NCI-H146 treated with DMSO at 0.1 percent for 48 hours (cell line): ENCODE measurements around the gene IFI16.

Source experiments
- DNase-seq: peaks from one replicate; lab custom pipeline; 2025; ENCODE audit not compliant: unreplicated experiment; lab: John Stamatoyannopoulos, UW

IFI16 gene

GRCh38 chr1:159056069-159056698 is 46.5 kb downstream of the IFI16 start:
- DNase-seq, result no peak

GRCh38 chr1:159058751-159059150 is 49.0 kb downstream of the IFI16 start:
- DNase-seq, result no peak

DNA sequence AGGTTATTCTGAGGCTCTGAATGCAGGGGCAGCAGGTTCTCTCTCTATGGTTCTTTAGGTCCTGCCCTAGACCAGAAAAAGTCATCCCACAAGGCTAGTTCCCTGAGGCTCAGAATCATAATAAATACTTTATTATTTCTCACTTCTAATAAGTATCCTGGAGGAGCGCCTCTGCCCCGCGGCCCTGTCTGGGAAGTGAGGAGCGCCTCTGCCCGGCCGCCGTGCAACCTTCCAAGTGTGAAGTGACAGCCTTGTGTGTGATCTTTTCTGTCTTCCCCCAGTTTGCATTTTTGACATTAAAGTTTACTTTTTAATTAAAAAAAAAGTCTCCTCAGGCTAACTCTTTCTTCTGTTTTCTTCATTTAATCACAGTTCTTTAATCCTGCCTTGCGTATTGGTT is 55.4 kb downstream of the IFI16 start:
- no peak for DNase-seq

DNA sequence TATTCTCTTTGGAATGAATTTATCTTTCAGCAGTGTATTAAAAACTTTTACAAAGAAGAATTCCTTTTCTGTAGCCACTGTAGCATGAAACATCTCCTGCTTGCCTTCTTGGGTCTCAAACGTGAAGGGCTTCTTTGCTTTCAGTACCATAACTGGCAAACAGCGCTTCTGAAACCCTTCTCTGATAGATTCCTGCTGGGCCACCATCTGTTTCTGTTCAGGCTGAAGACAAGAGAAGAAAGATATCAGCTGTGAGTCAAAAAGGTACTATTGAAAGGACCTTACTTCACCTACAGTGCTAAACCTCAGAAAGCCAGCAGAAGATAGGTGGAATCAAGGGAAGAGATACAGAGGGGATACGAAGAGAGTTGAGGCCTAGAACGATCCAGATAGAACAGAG is 56.4 kb downstream of the IFI16 start:
- no peak for DNase-seq

DNA sequence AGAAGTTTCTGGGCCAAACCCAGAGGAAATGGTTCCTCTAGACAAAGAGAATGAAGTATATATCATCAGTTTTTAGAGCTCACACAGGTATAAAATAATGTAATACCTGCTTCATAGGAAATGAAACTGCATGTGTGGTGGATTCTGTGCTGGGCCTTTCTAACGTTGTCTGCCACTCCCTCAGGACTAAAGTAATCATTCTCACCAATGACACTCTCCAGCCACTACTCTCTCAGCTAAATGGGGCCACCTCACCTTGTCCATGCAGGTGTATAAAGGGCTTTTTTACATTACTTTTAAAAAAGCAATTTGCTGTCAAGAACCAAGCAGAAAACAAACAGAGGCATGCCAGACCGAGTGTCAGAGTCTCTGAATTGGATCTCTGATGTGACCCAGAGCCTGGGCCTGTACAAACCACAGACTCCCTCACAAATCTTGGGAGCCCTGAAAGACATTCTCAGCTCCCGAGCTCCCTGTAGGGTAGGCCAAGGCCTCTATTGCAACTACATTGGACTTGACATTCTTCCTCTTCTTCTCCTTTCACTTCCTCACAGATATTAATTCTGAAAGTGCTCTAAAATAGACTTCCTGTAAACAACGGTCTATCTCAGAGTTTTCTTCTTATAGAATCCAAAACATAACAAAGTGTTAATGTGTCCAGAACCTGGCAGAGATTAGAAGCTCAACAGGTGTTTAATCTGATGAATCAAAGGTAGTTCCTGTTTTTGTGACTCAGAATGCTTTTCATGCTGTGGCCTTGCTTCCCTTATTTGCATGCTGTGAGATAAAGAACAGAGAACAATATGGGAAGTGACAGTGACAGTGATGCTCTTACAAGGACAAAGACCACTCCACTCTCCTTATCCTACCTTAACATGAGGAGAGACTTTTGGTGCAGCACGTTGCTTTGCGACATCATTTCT is 58.3 kb downstream of the IFI16 start:
- no peak for DNase-seq

- no peak for DNase-seq
Observed at GRCh38 chr1:159068886-159069285, 59.2 kb downstream of the IFI16 start.

- peak; percentile 1 for DNase-seq
Observed at GRCh38 chr1:159071970-159072582, 62.4 kb downstream of the IFI16 start.

DNA sequence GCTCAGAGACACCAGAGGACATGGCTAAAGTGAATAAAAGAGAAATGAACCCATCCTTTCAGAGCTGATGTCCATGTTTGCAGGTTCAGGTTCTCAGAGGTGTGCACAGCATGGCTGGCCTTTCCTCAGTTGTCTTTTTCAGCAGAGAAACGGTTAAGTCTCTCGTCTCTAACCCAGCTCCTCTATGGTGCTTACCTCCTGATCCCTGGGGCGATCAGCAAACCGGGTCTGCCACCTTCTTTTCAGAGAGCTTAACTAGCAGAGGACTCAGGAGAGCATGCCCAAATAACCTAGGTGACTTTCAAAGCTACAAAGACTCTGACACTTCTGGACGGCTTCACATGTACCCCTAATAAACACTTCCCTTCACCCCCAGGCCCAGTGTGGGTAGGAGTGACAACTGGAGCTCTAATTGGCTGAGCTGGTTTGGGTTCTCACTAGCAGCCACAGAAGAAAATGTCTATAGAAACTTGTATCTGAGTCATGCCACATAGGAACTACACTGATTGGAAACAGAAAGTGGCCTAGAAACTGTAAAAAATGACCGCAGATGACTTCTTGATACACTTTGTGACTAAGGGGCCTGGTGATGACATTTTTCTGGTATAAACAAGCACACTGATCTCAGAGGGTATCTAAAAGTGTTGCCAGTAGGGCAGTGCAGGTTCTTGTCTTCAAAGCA is 66.9 kb downstream of the IFI16 start, which contains the start of gene AIM2:
Gene AIM2 (minus strand): TSS at position 329 of the 682 bp plus-strand sequence. CDS start 3,267 bp downstream, outside the sequence.
- DNase-seq, result no peak

- DNase-seq, result no peak
Observed at GRCh38 chr1:159077120-159077961, 67.6 kb downstream of the IFI16 start.

- DNase-seq, result no peak
Observed at GRCh38 chr1:159079525-159079924, 69.8 kb downstream of the IFI16 start.

GRCh38 chr1:159081626-159082025 is 71.9 kb downstream of the IFI16 start:
- DNase-seq, result no peak

GRCh38 chr1:159083013-159083412 is 73.3 kb downstream of the IFI16 start:
- DNase-seq, result no peak

- no peak for DNase-seq
Observed at GRCh38 chr1:159084152-159084551, 74.4 kb downstream of the IFI16 start.

- DNase-seq, result no peak
Observed at GRCh38 chr1:159084867-159085266, 75.2 kb downstream of the IFI16 start.

DNA sequence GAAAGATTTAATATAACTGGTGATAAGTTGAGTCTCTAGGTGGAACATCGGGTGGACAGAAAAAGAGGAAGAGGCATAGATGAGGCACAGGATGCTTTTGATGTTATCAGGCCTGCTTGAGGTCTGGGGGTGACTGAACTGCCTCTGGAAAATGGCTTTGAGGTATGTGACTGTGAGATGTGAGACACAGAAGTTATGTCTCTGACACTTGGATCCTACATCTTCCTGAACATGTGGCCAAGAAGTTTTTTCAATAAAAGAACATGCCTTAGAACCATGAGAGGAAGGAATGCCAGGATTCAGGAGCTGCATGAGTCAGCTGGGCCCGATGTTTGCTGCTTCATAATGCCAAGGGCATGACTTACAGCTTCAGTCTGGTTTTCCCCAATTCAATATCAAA is 78.3 kb downstream of the IFI16 start:
- DNase-seq, result no peak

GRCh38 chr1:159088546-159089183 is 79.0 kb downstream of the IFI16 start:
- DNase-seq, result no peak

DNA sequence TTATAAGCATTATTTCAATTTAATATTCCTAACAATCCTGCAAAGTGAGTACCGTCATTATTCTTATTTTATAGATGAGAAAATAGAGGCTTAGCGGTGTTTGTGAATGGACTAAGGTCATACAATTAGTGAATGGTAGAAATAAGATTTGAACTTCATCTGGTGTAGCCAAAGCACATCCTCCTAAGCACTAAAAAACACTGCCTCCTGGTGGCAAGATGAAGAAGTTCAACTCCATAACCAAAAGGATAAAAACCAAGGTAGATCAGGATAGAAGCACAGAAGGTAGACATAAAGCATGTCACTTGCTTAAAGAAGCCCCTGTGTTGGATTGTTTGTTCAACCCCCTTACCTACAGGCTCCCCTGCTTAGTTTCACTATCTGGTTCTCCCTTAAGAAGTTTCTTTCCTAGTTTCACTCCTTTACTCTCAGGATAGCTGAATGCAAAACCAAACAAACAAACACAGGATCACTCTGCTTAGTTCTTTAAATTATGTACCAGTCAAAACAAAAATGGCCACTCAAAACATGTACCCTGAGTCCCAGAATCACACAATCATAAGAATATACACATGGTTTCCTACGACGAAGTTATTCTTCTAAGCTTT is 79.6 kb downstream of the IFI16 start:
- DNase-seq, result no peak

DNA sequence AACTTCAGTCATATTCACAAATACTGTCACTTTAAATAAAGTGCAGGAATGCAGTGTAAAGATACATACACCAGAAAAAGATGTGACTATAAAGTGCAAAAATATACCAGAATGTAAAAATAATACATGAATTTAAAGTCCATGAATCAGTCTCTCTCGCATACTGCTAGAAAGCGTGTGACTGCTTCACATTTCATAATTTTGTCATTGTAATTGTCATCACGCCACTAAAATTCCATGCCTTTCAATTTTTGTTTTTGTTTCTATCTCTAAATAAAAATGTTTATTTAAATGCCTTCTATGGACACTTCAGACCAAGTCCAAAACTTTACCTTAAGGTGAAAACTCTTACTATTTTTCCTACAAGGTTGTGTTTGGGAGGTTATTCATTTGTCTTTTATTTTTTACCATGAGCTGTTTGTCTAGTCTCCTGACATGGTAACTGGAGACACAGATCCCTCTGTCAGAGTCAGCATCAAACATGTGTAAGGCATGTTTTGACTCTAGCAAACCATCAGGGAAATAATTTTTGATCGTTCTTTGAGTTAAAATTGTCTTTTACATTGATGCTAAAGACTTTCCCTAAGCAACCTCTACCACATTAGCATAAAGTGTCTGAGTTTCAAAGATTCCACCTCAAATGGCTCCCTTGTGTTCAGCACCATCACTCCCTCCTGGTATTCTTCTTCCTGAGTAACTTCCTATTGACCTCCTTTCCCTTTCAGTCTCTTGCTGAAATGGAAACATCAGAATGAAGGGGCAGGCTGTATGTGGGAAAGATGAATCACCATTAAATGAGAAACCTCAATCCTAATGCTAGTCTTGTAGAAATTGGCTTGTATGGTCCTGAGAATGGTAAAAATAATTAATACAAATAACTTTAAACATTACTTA is 80.8 kb downstream of the IFI16 start:
- no peak for DNase-seq

DNA sequence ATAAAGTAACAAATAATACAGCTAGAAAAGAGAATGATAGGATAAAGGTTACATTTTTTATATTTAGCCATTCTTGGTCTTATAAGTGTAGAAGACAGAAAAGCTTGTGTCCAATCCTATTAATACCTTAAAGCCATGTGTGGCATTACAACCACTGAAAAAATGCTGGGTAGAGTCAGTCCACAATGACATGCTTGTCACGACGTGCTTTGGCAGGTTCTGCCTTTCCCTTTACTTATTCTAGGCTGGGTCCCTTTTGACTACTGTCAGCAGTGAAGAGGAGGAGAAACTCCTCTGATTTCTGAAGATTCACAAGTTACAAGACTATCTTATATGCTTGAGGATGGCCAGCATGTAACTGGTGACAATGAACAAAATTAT is 81.5 kb downstream of the IFI16 start:
- DNase-seq, result no peak
